ENCODE results near the gene TTC7B.

- TF ChIP-seq CTCF (IDR thresholded peaks at IDR 0.05) (no peak), POLR2A (IDR thresholded peaks at IDR 0.05) (no peak), POLR2AphosphoS5 (IDR thresholded peaks at IDR 0.05) (no peak)
These were observed 247.0 kb downstream of the TTC7B start for GRCh38 chr14:90569201-90569600.
